Skin of body (tissue), 2 donors: ENCODE measurements around the gene VRK3. TPM values are rescaled to one million over a fixed set of nuclear protein-coding genes. Genes with fewer than 3 reads are reported as not detected.

ENCODE experiments used
- DNase-seq: peaks from one replicate; lab custom pipeline; 2025; lab: John Stamatoyannopoulos, UW
- total RNA-seq: library from RNA; depleted of rRNA; stranded (reverse); fragments of >200 nt; gene quantifications from one replicate; pipeline ENCODE4 v1.2.3, GENCODE V29; 2014

Gene VRK3
- total RNA-seq, 1 donor from 2014 or later: 15.2 TPM

GRCh38 chr19:50030225-50030624 is 5.1 kb upstream of the VRK3 start:
- DNase-seq: no peak

- no peak for DNase-seq
Observed at GRCh38 chr19:50026550-50026906, 1.4 kb upstream of the VRK3 start.

DNA sequence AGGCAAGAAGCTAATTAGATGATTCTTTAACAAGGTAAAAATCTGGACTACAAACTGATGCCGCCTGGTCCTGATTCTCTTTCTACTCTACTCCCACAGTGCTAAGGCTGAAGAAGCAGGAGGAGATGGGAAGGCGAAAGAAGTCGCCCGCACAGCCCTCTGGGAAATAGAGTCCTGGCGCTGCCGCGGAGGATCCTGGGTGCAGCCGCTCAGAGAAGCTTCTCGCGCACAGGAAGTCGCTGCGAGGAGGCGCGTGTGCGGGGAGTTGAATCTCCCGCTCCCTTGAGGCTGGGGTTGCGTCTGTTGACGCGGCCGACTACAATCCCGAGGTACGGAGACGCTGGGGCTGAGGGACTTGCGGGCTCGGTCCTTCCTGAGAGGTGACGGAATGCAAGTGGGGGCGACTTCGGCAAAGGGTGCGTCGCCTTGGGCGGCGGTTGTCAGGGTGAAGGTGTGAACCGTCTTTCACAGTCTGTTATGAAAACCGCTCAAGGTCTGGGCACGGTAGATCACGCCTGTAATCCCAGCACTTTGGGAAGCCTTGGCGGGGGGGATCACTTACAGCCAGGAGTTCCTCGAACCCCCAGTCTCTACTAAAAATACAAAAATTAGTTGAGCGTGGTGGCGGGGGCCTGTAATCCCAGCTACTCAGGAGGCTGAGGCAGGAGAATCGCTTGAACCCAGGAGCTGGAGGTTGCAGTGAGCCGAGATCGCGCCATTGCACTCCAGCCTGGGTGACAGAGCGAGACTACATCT is 800 bp upstream of the VRK3 start, which contains the start of gene ZNF473:
ZNF473 (plus strand) TSS at position 212 of the 756 bp plus-strand sequence. CDS start 5,078 bp downstream, outside the sequence.
- DNase-seq: peak; percentile 100

GRCh38 chr19:50024719-50025021 is 502 bp downstream of the VRK3 start:
- no peak for DNase-seq

DNA sequence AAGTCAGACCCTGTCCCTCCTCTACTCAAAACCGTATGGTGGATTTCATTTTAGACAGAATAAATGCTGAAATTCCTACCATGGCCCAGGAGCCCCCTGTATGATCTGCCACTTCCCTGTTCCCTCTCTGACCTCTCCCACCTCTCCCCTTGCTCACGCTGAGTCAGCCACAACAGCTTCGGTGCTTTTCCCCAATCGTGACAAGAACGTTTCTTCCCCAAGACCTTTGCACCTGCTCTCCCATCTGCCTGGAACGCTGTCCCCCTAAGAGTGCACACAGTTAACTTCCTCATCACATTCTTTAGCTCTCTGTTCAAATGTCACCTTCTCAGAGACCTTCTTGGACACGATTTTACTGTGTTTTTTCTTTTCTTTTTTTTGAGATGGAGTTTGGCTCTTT is 2.3 kb downstream of the VRK3 start:
- no peak for DNase-seq

DNA sequence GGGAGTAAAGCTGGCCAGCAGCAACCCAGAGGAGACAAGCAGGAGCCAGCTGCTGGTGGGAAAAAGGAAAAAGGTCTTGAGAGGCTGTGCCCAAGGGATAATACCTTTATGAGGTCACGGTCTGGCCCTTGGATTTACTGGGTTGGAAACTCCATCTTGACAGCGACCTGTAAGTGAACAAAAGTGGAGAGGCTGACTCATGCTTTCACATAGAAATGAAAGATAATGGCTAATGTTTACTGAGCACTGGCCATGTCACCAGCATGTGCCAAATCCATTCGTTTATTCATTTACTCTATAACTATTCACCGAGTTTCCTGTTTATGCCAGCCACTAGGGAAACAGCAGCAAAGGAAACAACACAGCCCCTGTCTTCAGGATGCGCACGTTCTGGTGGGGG is 4.7 kb downstream of the VRK3 start:
- no peak for DNase-seq

DNA sequence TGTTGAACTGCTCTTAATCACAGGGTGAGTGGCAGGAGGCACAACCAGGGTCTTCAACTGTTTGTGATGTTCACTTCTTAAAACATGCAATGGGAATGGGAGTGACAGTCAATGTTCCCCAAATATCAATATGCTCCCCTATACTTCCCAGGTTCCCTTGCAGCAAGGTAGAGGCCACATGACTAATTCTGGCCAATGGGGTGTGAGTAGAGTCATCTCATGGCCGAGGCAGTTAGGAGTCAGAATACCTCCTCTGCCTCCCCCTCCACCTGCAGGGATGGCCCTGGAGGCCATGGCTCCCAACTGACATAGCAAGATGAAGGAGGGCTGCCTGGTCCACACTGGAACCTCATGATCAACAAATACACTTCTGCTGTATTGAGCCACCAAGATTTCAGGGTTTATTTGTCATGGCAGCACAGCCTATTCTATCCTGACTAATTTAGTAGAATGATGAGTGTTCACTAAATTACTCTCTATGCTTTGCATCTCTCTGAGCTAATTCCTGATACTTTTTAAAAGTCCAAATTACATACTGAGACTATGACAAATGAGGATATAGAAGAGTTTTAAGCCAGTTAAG is 8.9 kb downstream of the VRK3 start:
- no peak for DNase-seq

DNA sequence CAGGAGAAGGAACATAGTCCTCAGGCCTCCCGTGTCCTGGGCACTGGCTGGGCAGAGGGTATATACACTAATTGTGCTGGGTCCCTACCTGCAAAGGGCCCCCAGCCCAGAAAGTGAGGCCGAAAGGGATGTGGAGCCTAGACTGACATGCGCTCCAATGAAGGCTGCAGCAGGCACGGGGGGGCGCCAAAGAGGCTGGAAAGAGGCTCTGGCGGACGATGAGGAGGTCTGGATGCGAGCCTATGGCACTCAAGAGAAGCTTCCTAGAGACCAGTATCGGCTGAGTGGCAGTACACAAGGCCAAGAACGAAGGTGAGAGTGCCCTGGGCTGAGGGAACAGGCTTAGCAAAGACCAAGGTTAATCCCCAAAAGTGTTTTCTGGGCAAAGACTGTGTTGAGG is 16.6 kb downstream of the VRK3 start:
- DNase-seq: no peak

DNA sequence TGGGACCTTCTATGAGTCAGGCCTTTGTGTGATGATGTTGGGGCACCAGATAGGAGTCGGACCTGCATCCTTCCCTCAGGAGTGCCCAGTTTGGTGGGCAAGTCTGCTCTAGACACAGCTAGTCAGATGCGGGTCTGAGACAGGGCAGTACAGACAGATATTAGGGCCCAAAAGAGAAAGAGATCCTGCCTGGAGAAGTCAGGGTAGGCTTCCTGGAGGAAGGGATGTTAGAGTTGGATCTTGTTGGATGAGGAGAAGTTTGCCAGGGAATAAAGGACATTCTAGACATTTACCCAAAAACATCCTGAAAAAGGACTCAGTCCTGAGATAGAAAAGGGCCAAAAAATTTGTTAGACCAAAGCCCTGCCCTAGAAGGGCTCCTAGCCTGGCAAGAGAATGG is 17.2 kb downstream of the VRK3 start:
- no peak for DNase-seq

DNA sequence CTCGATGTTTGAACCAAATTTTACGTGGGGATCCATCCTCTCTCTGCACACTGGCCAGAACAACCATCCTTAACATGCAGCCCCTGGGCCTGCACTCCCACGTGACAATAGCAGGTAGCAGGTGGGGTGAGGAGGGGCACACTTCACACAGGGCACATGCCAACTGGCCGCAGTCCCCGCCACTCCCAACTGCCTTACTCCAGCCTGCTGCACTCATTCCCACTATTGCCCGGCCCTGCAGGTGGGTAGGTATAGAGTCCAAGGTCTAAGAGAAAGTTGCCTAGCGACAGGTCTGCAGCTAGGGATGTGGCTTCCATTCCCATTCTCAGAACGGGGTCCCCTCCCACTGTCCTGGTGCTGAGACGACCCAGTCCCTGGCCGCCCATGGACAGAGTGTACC is 18.0 kb downstream of the VRK3 start:
- DNase-seq: no peak

- DNase-seq: no peak
Observed at GRCh38 chr19:50005428-50005827, 19.7 kb downstream of the VRK3 start.

DNA sequence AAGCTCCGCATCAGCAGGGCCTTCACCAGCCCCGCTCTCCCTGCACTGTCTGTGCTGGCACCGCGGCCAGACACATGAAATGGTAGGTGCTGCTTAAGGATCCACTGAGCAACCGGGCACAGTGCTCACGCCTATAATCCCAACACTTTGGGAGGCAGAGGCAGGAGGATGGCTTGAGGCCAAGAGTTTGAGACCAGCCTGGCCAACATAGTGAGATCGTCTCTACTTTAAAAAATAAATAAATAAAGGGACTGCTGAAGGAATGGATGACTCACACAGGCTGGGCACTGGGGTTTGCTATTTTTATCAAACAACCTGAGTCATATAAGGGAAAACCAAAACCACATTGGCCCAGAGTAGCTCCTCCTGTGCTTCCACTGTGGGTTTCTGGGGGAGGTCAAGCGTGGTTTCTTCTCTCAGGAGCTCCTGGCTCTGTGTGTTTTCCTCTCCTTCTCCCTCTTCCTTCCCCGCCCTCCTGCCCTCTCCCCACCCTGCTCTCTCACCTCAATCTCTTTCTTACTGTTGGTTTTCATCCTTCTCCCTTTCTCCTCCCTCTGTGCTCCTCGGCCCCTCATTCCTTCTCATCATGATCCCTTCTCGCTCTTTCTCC is 21.3 kb downstream of the VRK3 start:
- DNase-seq: no peak

- DNase-seq: no peak
Observed at GRCh38 chr19:50003254-50003788, 21.9 kb downstream of the VRK3 start.

DNA sequence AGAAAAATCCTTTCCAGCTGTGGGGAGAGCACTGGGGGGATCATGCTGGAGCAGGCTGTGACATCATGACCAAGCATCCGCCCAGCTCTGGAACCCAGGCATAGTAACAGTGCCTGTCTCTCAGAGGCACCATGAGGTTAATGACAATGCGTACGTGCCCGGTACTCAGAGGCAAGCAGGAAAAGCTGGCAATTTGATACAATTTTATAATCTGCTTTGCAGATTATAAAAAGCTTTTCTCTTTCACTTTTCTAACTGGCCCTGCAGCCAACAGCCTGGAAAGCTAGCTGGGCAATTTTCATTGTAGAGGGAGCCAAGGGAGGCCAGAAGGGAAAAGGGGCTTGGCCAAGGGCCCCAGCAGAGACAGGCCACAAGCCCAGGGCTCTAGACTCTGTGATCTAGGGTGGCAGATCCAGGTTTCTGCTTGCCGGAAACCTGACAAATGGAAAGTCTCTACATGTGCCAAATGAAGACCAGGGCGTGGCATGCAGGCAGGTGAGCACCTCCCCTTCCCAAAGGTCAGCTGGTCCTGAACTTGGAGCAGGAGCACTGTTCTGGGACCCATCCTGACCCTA is 22.7 kb downstream of the VRK3 start:
- no peak for DNase-seq

- no peak for DNase-seq
Observed at GRCh38 chr19:50001775-50002174, 23.4 kb downstream of the VRK3 start.

DNA sequence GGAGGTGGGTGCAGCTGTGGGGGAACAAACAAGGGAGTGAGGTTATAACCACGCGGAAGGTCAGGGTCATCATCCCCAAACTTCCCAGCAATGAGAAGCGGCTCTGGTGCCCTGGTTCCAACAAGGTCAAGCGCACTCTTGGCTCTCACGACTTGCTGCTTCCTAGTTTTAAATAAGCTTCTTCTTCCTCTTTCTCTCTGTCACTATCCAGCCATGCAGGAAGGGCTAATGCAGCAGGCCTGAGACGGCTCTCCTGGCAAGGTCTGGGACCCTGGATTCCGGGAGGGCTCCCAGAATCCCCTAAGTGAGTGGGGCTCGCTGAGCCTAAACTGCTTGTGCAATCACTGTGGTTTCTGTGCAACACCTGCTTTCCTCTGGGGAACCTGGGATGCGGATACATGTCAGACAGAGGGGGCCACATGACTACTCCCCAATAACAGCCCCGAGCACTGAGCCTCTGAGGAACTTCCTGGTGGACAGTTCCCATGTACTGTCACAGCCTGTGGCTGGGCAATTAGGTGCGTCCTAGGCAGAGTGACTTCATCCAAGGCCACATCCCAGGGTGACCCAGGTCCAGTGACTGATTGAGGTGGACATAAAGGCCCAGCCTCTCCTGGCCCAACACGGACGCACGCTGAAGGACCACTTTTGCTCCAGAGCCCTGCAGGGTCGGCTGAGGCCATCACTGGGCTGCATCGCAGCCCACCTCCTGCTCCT is 24.2 kb downstream of the VRK3 start:
- no peak for DNase-seq

DNA sequence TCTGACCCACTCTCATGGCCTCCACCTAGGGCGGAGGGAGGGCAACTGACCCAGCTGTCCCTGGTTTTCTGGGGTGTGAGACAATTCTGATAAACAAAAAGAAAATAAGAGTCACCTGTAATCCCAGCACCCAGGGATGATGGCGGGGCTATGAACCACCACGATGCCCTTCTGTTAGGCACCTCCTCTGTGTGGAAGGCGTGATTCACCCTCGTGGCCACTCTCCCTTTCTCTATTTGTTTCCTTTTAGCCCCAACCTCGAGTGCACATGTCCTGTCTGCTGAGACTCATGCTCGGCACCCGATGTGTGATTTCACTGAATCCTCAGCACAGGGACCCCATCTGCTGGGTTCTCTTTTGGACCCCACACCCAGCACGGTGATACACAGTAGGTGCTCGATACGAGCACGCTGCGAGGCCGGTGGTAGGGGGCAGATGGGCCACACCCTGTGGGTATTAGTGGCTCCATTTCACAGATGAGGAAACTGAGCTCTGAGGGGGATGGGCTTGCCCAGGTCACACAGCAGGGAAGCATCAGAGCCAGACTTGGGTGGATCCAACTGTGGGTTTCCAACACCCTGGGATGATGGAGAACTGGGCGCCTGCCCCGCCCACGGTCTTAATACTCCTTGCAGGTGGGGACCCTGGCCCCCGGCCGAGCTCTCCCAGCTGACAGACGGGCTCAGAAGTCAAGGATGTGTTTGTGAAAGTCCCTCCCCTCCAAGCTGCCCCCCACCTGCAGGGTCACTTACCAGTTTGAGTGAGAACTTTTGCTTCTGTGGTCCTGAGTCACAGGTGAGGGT is 24.9 kb downstream of the VRK3 start:
- no peak for DNase-seq

GRCh38 chr19:49999371-50000010 is 25.7 kb downstream of the VRK3 start:
- no peak for DNase-seq

- DNase-seq: no peak
Observed at GRCh38 chr19:49997709-49998108, 27.5 kb downstream of the VRK3 start.

DNA sequence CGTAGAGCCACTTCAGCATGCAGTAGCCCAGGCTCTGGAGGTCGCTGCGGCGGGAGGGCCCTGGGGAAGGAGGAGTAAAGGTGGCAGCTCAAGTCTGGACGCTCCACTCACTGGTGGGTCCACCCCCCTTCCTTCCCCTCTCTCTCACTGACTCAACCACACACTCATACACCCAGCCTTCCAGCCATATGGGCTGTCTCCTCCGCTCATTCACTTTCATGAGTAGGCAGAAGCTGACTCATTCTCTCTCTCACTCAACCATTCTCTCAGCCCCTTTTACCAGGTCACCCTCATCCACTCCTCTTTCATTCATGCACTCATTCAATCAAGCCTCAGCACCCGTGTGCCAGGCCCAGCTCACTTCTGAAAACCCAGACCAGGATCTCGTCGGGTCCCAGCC is 36.7 kb downstream of the VRK3 start:
- no peak for DNase-seq
